Retinal pigment epithelial cell (primary cell): ENCODE data around the gene LRG1.

Source experiments
- DNase-seq: peaks from one replicate; pipeline ENCODE4 v3.0.0-alpha.2; 2010; ENCODE audit warnings: low read depth
- H3K4me3 ChIP-seq: 2 replicates; pipeline ENCODE4 v1.5.1; 2011; ENCODE audit warnings: mild to moderate bottlenecking, low read length, control low read depth, moderate library complexity
- CTCF ChIP-seq: conservative IDR thresholded peaks from 2 replicates; pipeline ENCODE4 v1.5.1; 2011; ENCODE audit warnings: low read depth, low read length, control low read depth, inconsistent platforms

The LRG1 gene

GRCh38 chr19:4539693-4540581, at the start of gene LRG1:
Gene LRG1 (minus strand): TSS chr19:4540036. CDS start chr19:4540013, 23 bp downstream.
- no peak for TF ChIP-seq CTCF
- DNase-seq = no peak
- H3K4me3 ChIP-seq = no peak within 1 kb of the TSS

- TF ChIP-seq CTCF = no peak
- no peak for DNase-seq
- H3K4me3 ChIP-seq = no peak overlapping the region
Measured at GRCh38 chr19:4588291-4588761, 48.5 kb upstream of the LRG1 start.

GRCh38 chr19:4587527-4587926, 47.7 kb upstream of the LRG1 start:
- no peak for TF ChIP-seq CTCF
- no peak overlapping the region for H3K4me3 ChIP-seq
- DNase-seq = no peak

- DNase-seq = no peak
- no peak overlapping the region for H3K4me3 ChIP-seq
- no peak for TF ChIP-seq CTCF
Measured at GRCh38 chr19:4586691-4587090, 46.9 kb upstream of the LRG1 start.

- H3K4me3 ChIP-seq = no peak overlapping the region
- no peak for DNase-seq
- no peak for TF ChIP-seq CTCF
Measured at GRCh38 chr19:4586245-4586644, 46.4 kb upstream of the LRG1 start.

GRCh38 chr19:4585556-4585955, 45.7 kb upstream of the LRG1 start:
- no peak for DNase-seq
- TF ChIP-seq CTCF = no peak
- H3K4me3 ChIP-seq = no peak overlapping the region

- DNase-seq = no peak
- TF ChIP-seq CTCF = no peak
- H3K4me3 ChIP-seq = peak overlapping the region; percentile 58
Measured at GRCh38 chr19:4584670-4585460, 45.0 kb upstream of the LRG1 start.
